K562 (cell line): ENCODE measurements around the gene HHIPL1. TPM values are rescaled to one million over a fixed set of nuclear protein-coding genes. Genes with fewer than 3 reads are reported as not detected.

Experiments used
- ATAC-seq: fragments of 200-7000 bp; cut with Tn5 transposase; 3 replicates; pipeline ENCODE4 v1.9.1; 2020; ENCODE audit warnings: moderate library complexity
- BruUV-seq: library from RNA; stranded (reverse); fragments of 400-500 nt; replicated peaks from 2 replicates; lab custom pipeline; 2021; lab: Mats Ljungman, UMichigan
- CTCF ChIA-PET: fragments of 300-600 bp; formaldehyde crosslinking; extraction: SDS; loops from one replicate; lab custom pipeline; 2021; ENCODE audit warnings: low intra/inter-chr PET ratio; lab: Yijun Ruan, JAX
- POLR2A ChIA-PET: fragments of 300-600, 350-650 bp; sonication (Branson Sonifier 250); formaldehyde crosslinking; extraction: SDS; loops from one replicate; lab custom pipeline; 2021; ENCODE audit warnings: antibody characterized with exemption, inconsistent platforms; lab: Yijun Ruan, JAX
- DNase-seq, 4 experiments: peaks; one replicate each; pipeline versions ENCODE4 v3.0.0 to v3.0.0-alpha.2; 2011 to 2018; ENCODE audit warnings: low spot score in 3 of 4, mixed read lengths in 3 of 4; ENCODE audit errors: extremely low read depth in 1 of 4
- FAIRE-seq: peaks from 2 replicates; lab custom pipeline; 2011; peaks lifted over from hg19 to GRCh38; lab: Jason Lieb, UNC
- H2AFZ ChIP-seq: 2 replicates; pipeline ENCODE4 v1.6.0; 2011; ENCODE audit warnings: low read depth, low read length, control low read depth, inconsistent platforms
- H3K27ac ChIP-seq: fragments of 200-600 bp; 3 replicates; pipeline ENCODE4 v1.8.0; 2011; ENCODE audit warnings: low read depth, mild to moderate bottlenecking, control low read depth, inconsistent platforms, low read length, moderate library complexity, mixed read lengths; ENCODE audit errors: extremely low read depth
- H3K27me3 ChIP-seq, 2 experiments: fragments of 300-600 bp in 1 of 2; 2 replicates in 1 of 2; 3 replicates in 1 of 2; pipeline versions ENCODE4 v1.6.0 to v1.8.0; 2011; ENCODE audit warnings: inconsistent platforms in 2 of 2, low read length in 2 of 2, mild to moderate bottlenecking in 1 of 2, mixed read lengths in 1 of 2, moderate library complexity in 1 of 2; ENCODE audit not compliant: control insufficient read depth in 2 of 2, insufficient read depth in 2 of 2
- H3K36me3 ChIP-seq: fragments of 300-600 bp; 3 replicates; pipeline ENCODE4 v1.8.0; 2011; ENCODE audit warnings: mild to moderate bottlenecking, low read length, inconsistent platforms; ENCODE audit not compliant: control insufficient read depth, insufficient read depth
- H3K4me1 ChIP-seq, 2 experiments: fragments of 200-600 bp in 1 of 2; replicated peaks in 1 of 2; 2 replicates in 1 of 2; 3 replicates in 1 of 2; pipeline versions ENCODE4 v1.5.1 to v1.8.0; 2011; ENCODE audit warnings: inconsistent platforms in 2 of 2, low read length in 2 of 2, mild to moderate bottlenecking in 1 of 2, mixed read lengths in 1 of 2, moderate library complexity in 1 of 2; ENCODE audit not compliant: control insufficient read depth in 2 of 2, insufficient read depth in 2 of 2
- H3K4me2 ChIP-seq: 2 replicates; pipeline ENCODE4 v1.6.1; 2011; ENCODE audit warnings: low read length, control low read depth, inconsistent platforms, mixed read lengths; ENCODE audit not compliant: insufficient read depth
- H3K4me3 ChIP-seq: fragments of 200-600 bp; sonication (generic), shearing (Covaris generic); 2 replicates; pipeline ENCODE4 v1.5.1; 2016; ENCODE audit warnings: control low read depth, inconsistent platforms
- H3K79me2 ChIP-seq: fragments of 200-600 bp; 3 replicates; pipeline ENCODE4 v1.8.0; 2011; ENCODE audit warnings: low read length, inconsistent platforms; ENCODE audit not compliant: control insufficient read depth, insufficient read depth
- H3K9ac ChIP-seq, 2 experiments: 2 replicates each; pipeline versions ENCODE4 v1.6.0 to v1.6.1; 2011; ENCODE audit warnings: low read depth in 2 of 2, low read length in 2 of 2, control low read depth in 1 of 2, inconsistent platforms in 1 of 2, mild to moderate bottlenecking in 1 of 2, mixed read lengths in 1 of 2; ENCODE audit not compliant: insufficient read depth in 1 of 2
- H3K9me1 ChIP-seq: one replicate; pipeline ENCODE4 v1.6.0; 2011; ENCODE audit warnings: inconsistent platforms, mild to moderate bottlenecking, low read length, moderate library complexity; ENCODE audit not compliant: control insufficient read depth, insufficient read depth
- H3K9me3 ChIP-seq: replicated peaks from 2 replicates; pipeline ENCODE4 v1.5.1; 2011; ENCODE audit warnings: low read depth, low read length, inconsistent platforms; ENCODE audit not compliant: control insufficient read depth, insufficient read depth
- H4K20me1 ChIP-seq: replicated peaks from 2 replicates; pipeline ENCODE4 v1.6.1; 2011; ENCODE audit warnings: low read length, inconsistent platforms, mixed read lengths; ENCODE audit not compliant: control insufficient read depth, insufficient read depth
- E2F5 ChIP-seq: sonication (generic); formaldehyde crosslinking; IDR thresholded peaks from 2 replicates; pipeline ENCODE4 v1.8.0; 2022; ENCODE audit warnings: mild to moderate bottlenecking, missing genetic modification reagents
- ESRRA ChIP-seq: fragments of 450-650 bp; IDR thresholded peaks from 2 replicates; pipeline ENCODE4 v1.6.1; 2014; ENCODE audit warnings: low read depth, mild to moderate bottlenecking, moderate library complexity, borderline replicate concordance
- HNRNPK ChIP-seq: fragments of 200-400 bp; formaldehyde crosslinking; IDR thresholded peaks from one replicate; pipeline ENCODE4 v1.6.1; 2018; ENCODE audit warnings: mild to moderate bottlenecking, low read depth, low read length; ENCODE audit not compliant: poor library complexity, severe bottlenecking
- MCM7 ChIP-seq, 2 experiments: fragments of 450-650 bp; IDR thresholded peaks; 2 replicates each; pipeline ENCODE4 v1.6.1; 2016 to 2018
- SNIP1 ChIP-seq: fragments of 450-650 bp; IDR thresholded peaks from 2 replicates; pipeline ENCODE4 v1.7.1; 2017; ENCODE audit warnings: low read depth, mild to moderate bottlenecking
- WHSC1 ChIP-seq: IDR thresholded peaks from one replicate; pipeline ENCODE4 v1.6.1; 2012; ENCODE audit warnings: low read length, control low read depth, inconsistent platforms
- ZNF347 ChIP-seq: fragments of 450-650 bp; formaldehyde crosslinking; IDR thresholded peaks from 2 replicates; pipeline ENCODE4 v1.4.0; 2020; ENCODE audit warnings: low read depth, mild to moderate bottlenecking, moderate library complexity
- WGBS: fragments of 100-300 bp; shearing (Covaris generic); methylation state at CpG from one replicate; pipeline ENCODE4 v1.1.6; 2016; ENCODE audit warnings: low coverage, mixed read lengths; ENCODE audit not compliant: insufficient coverage; ENCODE audit errors: missing lambda C conversion rate; 5-methylcytosine and 5-hydroxymethylcytosine counted together
- in situ Hi-C: fragments of 300-500 bp; cut with MboI; formaldehyde crosslinking; loops from 4 replicates; pipeline ENCODE4 v1.15.0; 2018; ENCODE audit warnings: inconsistent platforms, mixed read lengths
- intact Hi-C: fragments of 100-400 bp; cut with micrococcal nuclease; formaldehyde crosslinking; loops from 2 replicates; pipeline ENCODE4 v1.14.2; 2022
- polyA plus RNA-seq, 8 experiments: library from polyadenylated mRNA; depleted of rRNA in 4 of 8; stranded (reverse) in 5 of 8; unstranded in 3 of 8; fragments of >200 nt; fragmentation: Nextera tagmentation in 2 of 8; fragmentation: Illumina TruSeq in 1 of 8; extraction: Ambion mirVana in 2 of 8; extraction: Trizol in 1 of 8; gene quantifications; 2 replicates each; pipeline versions ENCODE4 v1.2.1 to v1.2.3, GENCODE V29; 2011 to 2014; ENCODE audit warnings: inconsistent platforms in 1 of 8, missing spikeins in 1 of 8
- total RNA-seq, 7 experiments: library from RNA; depleted of rRNA in 6 of 7; stranded (reverse); fragments of >200 nt in 6 of 7; fragmentation: Illumina TruSeq in 2 of 7; extraction: Trizol in 2 of 7; gene quantifications; 2 replicates each; pipeline versions ENCODE4 v1.2.1 to v1.2.3, GENCODE V29; 2011 to 2021; ENCODE audit warnings: low replicate concordance in 1 of 7

The HHIPL1 gene
- total and polyA plus RNA-seq, 9 of the 15 experiments (the other 6 are each of a cell fraction or from before 2014, with no cell fraction given): not detected

GRCh38 chr14:99728231-99728920 lies 83.4 kb downstream of the HHIPL1 start:
- no peak overlapping the region for H3K27ac ChIP-seq
- no peak overlapping the region for H3K9ac ChIP-seq
- TF ChIP-seq HNRNPK (no peak), MCM7 (IDR thresholded peaks at IDR 0.05) (no peak), ESRRA (no peak), WHSC1 (no peak), SNIP1 (no peak), ZNF347 (no peak), E2F5 (CRISPR knock-in tag) (no peak)
- H3K36me3 ChIP-seq: no peaks in the 10 kb centered on the region
- no peaks in the 10 kb centered on the region for H3K9me3 ChIP-seq
- no peaks in the 10 kb centered on the region for H4K20me1 ChIP-seq
- no peaks in the 10 kb centered on the region for H3K79me2 ChIP-seq
- no peaks in the 10 kb centered on the region for H3K9me1 ChIP-seq
- no peak overlapping the region for H3K4me3 ChIP-seq
- ATAC-seq (no peak), DNase-seq (no peak), FAIRE-seq (no peak)
- H3K4me1 ChIP-seq: peaks cover 0 to 26% of the 10 kb centered on the region in 2 experiments; a peak in 2 of 5 replicates
- whole genome bisulfite sequencing: 5% methylated on average over 9 of the region's 16 CpGs
- no TSS peak for BruUV-seq
- in situ Hi-C loops (loop anchor here (10.0 kb wide), 1 partner anchor 156 kb away; no protein-coding TSS in a partner anchor), intact Hi-C loops (no loop called here)
- H3K4me2 ChIP-seq: no peak overlapping the region
- ChIA-PET POLR2A (interaction anchor here (0.6 to 1.5 kb wide), 2 partner anchors 10 to 20 kb away, joined by 3 read pairs; no protein-coding TSS in a partner anchor), CTCF (no interaction called here)
- H2AFZ ChIP-seq: no peak overlapping the region
- H3K27me3 ChIP-seq: peaks cover 0 to 65% of the 10 kb centered on the region in 2 experiments; a peak in 3 of 5 replicates
